ENCODE measurements around the gene RAB26.
"Not testable (repeated sequence)": the region's sequence is repeated elsewhere in the genome, so short reads cannot be mapped to it uniquely, and the experiment has no call there.

DNA sequence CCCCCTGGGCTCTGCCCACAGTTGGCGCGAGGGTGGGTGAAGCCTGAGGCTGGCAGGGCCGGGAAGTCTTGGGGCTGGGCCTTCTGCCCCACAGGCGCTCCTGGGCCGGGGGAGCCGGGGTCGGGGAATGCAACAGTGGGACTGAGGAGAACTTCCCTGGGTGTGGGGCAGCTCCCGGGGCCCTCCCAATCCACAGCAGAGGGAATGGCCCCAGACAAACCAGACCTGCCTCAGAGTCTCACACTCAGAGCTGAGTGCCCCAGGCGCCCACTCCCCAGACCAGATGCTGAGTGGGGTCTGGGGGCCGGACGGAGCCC, 24.1 kb upstream of the RAB26 start:
- TF ChIP-seq, protein P1, sequence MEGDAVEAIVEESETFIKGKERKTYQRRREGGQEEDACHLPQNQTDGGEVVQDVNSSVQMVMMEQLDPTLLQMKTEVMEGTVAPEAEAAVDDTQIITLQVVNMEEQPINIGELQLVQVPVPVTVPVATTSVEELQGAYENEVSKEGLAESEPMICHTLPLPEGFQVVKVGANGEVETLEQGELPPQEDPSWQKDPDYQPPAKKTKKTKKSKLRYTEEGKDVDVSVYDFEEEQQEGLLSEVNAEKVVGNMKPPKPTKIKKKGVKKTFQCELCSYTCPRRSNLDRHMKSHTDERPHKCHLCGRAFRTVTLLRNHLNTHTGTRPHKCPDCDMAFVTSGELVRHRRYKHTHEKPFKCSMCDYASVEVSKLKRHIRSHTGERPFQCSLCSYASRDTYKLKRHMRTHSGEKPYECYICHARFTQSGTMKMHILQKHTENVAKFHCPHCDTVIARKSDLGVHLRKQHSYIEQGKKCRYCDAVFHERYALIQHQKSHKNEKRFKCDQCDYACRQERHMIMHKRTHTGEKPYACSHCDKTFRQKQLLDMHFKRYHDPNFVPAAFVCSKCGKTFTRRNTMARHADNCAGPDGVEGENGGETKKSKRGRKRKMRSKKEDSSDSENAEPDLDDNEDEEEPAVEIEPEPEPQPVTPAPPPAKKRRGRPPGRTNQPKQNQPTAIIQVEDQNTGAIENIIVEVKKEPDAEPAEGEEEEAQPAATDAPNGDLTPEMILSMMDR (IDR thresholded peaks at IDR 0.05), result not testable (repeated sequence)
- not testable (repeated sequence) for TF ChIP-seq EP300, POLR2AphosphoS5 (IDR thresholded peaks at IDR 0.05)
